Neural cell (in vitro differentiated cells): ENCODE results near the gene CAPN7. TPM values are rescaled to one million over a fixed set of nuclear protein-coding genes. Genes with fewer than 3 reads are reported as not detected.

Source experiments
- H2AFZ ChIP-seq: fragments of 200-600, 300-800 bp; sonication (generic), shearing (Covaris generic); 2 replicates; pipeline ENCODE4 v1.6.0; 2014; ENCODE audit warnings: low read depth, mild to moderate bottlenecking, antibody characterized with exemption, low read length, moderate library complexity
- H3F3A ChIP-seq: fragments of 200-600 bp; shearing (Covaris generic); 2 replicates; pipeline ENCODE4 v1.6.1; 2016; ENCODE audit warnings: mild to moderate bottlenecking, moderate library complexity, mixed read lengths, antibody characterized with exemption, low read length; ENCODE audit not compliant: insufficient read depth, poor library complexity, severe bottlenecking
- H3K27ac ChIP-seq: fragments of 200-600, 300-800 bp; sonication (generic), shearing (Covaris generic); 2 replicates; pipeline ENCODE4 v1.5.1; 2014; ENCODE audit warnings: mild to moderate bottlenecking, low read length, moderate library complexity
- H3K27me3 ChIP-seq: fragments of 300-800, 200-600 bp; sonication (generic), shearing (Covaris generic); 2 replicates; pipeline ENCODE4 v1.6.0; 2014; ENCODE audit warnings: mild to moderate bottlenecking, low read depth, low read length, moderate library complexity; ENCODE audit not compliant: insufficient read depth
- H3K36me3 ChIP-seq: fragments of 300-800, 200-600 bp; sonication (generic), shearing (Covaris generic); 2 replicates; pipeline ENCODE4 v1.5.1; 2014; ENCODE audit warnings: mild to moderate bottlenecking, antibody characterized with exemption, low read length, moderate library complexity; ENCODE audit not compliant: insufficient read depth
- H3K4me2 ChIP-seq: fragments of 300-800, 200-600 bp; sonication (generic), shearing (Covaris generic); 2 replicates; pipeline ENCODE4 v1.6.0; 2014; ENCODE audit warnings: mild to moderate bottlenecking, low read length
- H3K4me3 ChIP-seq: fragments of 300-800, 200-600 bp; sonication (generic), shearing (Covaris generic); 2 replicates; pipeline ENCODE4 v1.5.1; 2014; ENCODE audit warnings: mild to moderate bottlenecking, low read length, moderate library complexity
- H3K79me2 ChIP-seq: fragments of 200-600 bp; shearing (Covaris generic); replicated peaks from 2 replicates; pipeline ENCODE4 v1.6.0; 2014; ENCODE audit warnings: mild to moderate bottlenecking, low read length, moderate library complexity; ENCODE audit not compliant: insufficient read depth
- H3K9ac ChIP-seq: fragments of 300-800, 200-600 bp; sonication (generic), shearing (Covaris generic); 2 replicates; pipeline ENCODE4 v1.6.1; 2016; ENCODE audit warnings: mild to moderate bottlenecking, low read length, mixed read lengths
- H3K9me2 ChIP-seq: fragments of 200-600 bp; shearing (Covaris generic); 2 replicates; pipeline ENCODE4 v1.6.1; 2016; ENCODE audit warnings: mild to moderate bottlenecking, low read length, mixed read lengths; ENCODE audit not compliant: insufficient read depth
- H3K9me3 ChIP-seq: fragments of 200-600, 300-800 bp; sonication (generic), shearing (Covaris generic); 2 replicates; pipeline ENCODE4 v1.6.1; 2016; ENCODE audit warnings: mild to moderate bottlenecking, mixed run types, low read length, moderate library complexity, mixed read lengths
- H4K20me1 ChIP-seq: fragments of 200-600 bp; shearing (Covaris generic); 2 replicates; pipeline ENCODE4 v1.6.1; 2016; ENCODE audit warnings: mild to moderate bottlenecking, mixed run types; ENCODE audit not compliant: insufficient read depth
- CTCF ChIP-seq: fragments of 450-650 bp; IDR thresholded peaks from 2 replicates; pipeline ENCODE4 v1.5.1; 2014; ENCODE audit warnings: antibody characterized with exemption, mild to moderate bottlenecking, moderate library complexity; ENCODE audit not compliant: poor library complexity, severe bottlenecking
- EP300 ChIP-seq: fragments of 450-650 bp; conservative IDR thresholded peaks from 2 replicates; pipeline ENCODE4 v1.6.1; 2014; ENCODE audit warnings: antibody characterized with exemption, mild to moderate bottlenecking, moderate library complexity; ENCODE audit not compliant: poor library complexity, severe bottlenecking
- EZH2 ChIP-seq: fragments of 200-600, 300-800 bp; shearing (Covaris generic), sonication (generic); IDR thresholded peaks from 2 replicates; pipeline ENCODE4 v1.6.1; 2014; ENCODE audit warnings: antibody characterized with exemption, low read length, borderline replicate concordance, mild to moderate bottlenecking; ENCODE audit not compliant: insufficient read depth, poor library complexity, severe bottlenecking
- MXI1 ChIP-seq: fragments of 450-650 bp; conservative IDR thresholded peaks from 2 replicates; pipeline ENCODE4 v1.6.1; 2014; ENCODE audit warnings: antibody characterized with exemption, mild to moderate bottlenecking; ENCODE audit not compliant: poor library complexity, severe bottlenecking
- POLR2AphosphoS5 ChIP-seq: IDR thresholded peaks from 2 replicates; pipeline ENCODE4 v1.6.1; 2012
- RAD21 ChIP-seq: fragments of 450-650 bp; conservative IDR thresholded peaks from 2 replicates; pipeline ENCODE4 v1.6.1; 2014; ENCODE audit warnings: antibody characterized with exemption, mild to moderate bottlenecking, moderate library complexity
- REST ChIP-seq: IDR thresholded peaks from 2 replicates; pipeline ENCODE4 v1.6.1; 2012; ENCODE audit warnings: borderline replicate concordance
- SMC3 ChIP-seq: fragments of 450-650 bp; conservative IDR thresholded peaks from 2 replicates; pipeline ENCODE4 v1.6.1; 2014; ENCODE audit warnings: antibody characterized with exemption, mild to moderate bottlenecking, moderate library complexity; ENCODE audit not compliant: poor library complexity
- TAF1 ChIP-seq: IDR thresholded peaks from 2 replicates; pipeline ENCODE4 v1.6.1; 2012; ENCODE audit warnings: low read depth
- polyA plus RNA-seq: library from polyadenylated mRNA; depleted of rRNA; stranded (reverse); fragments of >200 nt; gene quantifications from 2 replicates; pipeline ENCODE4 v1.2.3, GENCODE V29; 2014

CAPN7 gene
- polyA plus RNA-seq, 1 donor from 2014 or later, result 60.9 TPM

GRCh38 chr3:15269091-15269989 lies 63.3 kb downstream of the CAPN7 start:
- Histone ChIP-seq H3K27me3 (no peaks in the 10 kb centered on the region), H3K36me3 (no peaks in the 10 kb centered on the region), H2AFZ (no peak overlapping the region), H3K4me3 (no peak overlapping the region), H3K4me2 (no peak overlapping the region), H3K79me2 (no peaks in the 10 kb centered on the region), H3K9me2 (no peaks in the 10 kb centered on the region), H3F3A (no peaks in the 10 kb centered on the region), H3K9me3 (no peaks in the 10 kb centered on the region), H4K20me1 (peaks cover 9% of the 10 kb centered on the region), H3K27ac (no peak overlapping the region), H3K9ac (no peak overlapping the region)
- TF ChIP-seq SMC3 (no peak), POLR2AphosphoS5 (no peak), TAF1 (no peak), CTCF (no peak), RAD21 (no peak), REST (no peak), EZH2 (no peak), EP300 (no peak), MXI1 (no peak)

- H3K36me3 ChIP-seq, result no peaks in the 10 kb centered on the region
- H3K27ac ChIP-seq, result no peak overlapping the region
- H2AFZ ChIP-seq, result no peak overlapping the region
- TF ChIP-seq POLR2AphosphoS5, result no peak
- no peak for TF ChIP-seq REST
- no peak for TF ChIP-seq EP300
- TF ChIP-seq SMC3, result no peak
- no peak for TF ChIP-seq RAD21
- TF ChIP-seq EZH2, result no peak
- no peak for TF ChIP-seq MXI1
- no peaks in the 10 kb centered on the region for H3K9me2 ChIP-seq
- H3F3A ChIP-seq, result no peaks in the 10 kb centered on the region
- no peak overlapping the region for H3K4me3 ChIP-seq
- H3K9ac ChIP-seq, result no peak overlapping the region
- H3K4me2 ChIP-seq, result no peak overlapping the region
- no peaks in the 10 kb centered on the region for H3K9me3 ChIP-seq
- no peaks in the 10 kb centered on the region for H3K27me3 ChIP-seq
- H4K20me1 ChIP-seq, result peaks cover 9% of the 10 kb centered on the region
- H3K79me2 ChIP-seq, result no peaks in the 10 kb centered on the region
Measured at GRCh38 chr3:15271030-15271429, 65.0 kb downstream of the CAPN7 start.
